Smooth muscle cell (in vitro differentiated cells): ENCODE data around the gene ADAM30. TPM values are rescaled to one million over a fixed set of nuclear protein-coding genes. Genes with fewer than 3 reads are reported as not detected.

Source experiments
- DNase-seq: peaks from one replicate; lab custom pipeline; 2025; ENCODE audit not compliant: unreplicated experiment; lab: John Stamatoyannopoulos, UW
- H2AFZ ChIP-seq: fragments of 200-600 bp; sonication (generic); 2 replicates; pipeline ENCODE4 v1.6.0; 2016; ENCODE audit warnings: antibody characterized with exemption, low read depth, mild to moderate bottlenecking
- H3F3A ChIP-seq: fragments of 200-600 bp; sonication (generic); 2 replicates; pipeline ENCODE4 v1.6.0; 2017; ENCODE audit warnings: antibody characterized with exemption, low read depth
- H3K27ac ChIP-seq: fragments of 200-600 bp; sonication (generic); 2 replicates; pipeline ENCODE4 v1.5.1; 2016; ENCODE audit warnings: low read depth, mild to moderate bottlenecking
- H3K27me3 ChIP-seq: fragments of 200-600 bp; sonication (generic); 2 replicates; pipeline ENCODE4 v1.6.1; 2016; ENCODE audit warnings: low read depth, mild to moderate bottlenecking
- H3K36me3 ChIP-seq: fragments of 200-600 bp; sonication (generic); 2 replicates; pipeline ENCODE4 v1.5.1; 2016; ENCODE audit warnings: low read depth
- H3K4me1 ChIP-seq: fragments of 200-600 bp; sonication (generic); 2 replicates; pipeline ENCODE4 v1.5.1; 2016; ENCODE audit warnings: low read depth
- H3K4me2 ChIP-seq: fragments of 200-600 bp; sonication (generic); 2 replicates; pipeline ENCODE4 v1.6.0; 2016; ENCODE audit warnings: mild to moderate bottlenecking
- H3K4me3 ChIP-seq: fragments of 200-600 bp; sonication (generic); 2 replicates; pipeline ENCODE4 v1.5.1; 2016; ENCODE audit warnings: mild to moderate bottlenecking
- H3K79me2 ChIP-seq: fragments of 200-600 bp; sonication (generic); 2 replicates; pipeline ENCODE4 v1.6.0; 2016; ENCODE audit warnings: low read depth, mild to moderate bottlenecking
- H3K9ac ChIP-seq: fragments of 200-600 bp; sonication (generic); 2 replicates; pipeline ENCODE4 v1.6.0; 2016; ENCODE audit warnings: low read depth
- H3K9me3 ChIP-seq: fragments of 200-600 bp; sonication (generic); replicated peaks from 2 replicates; pipeline ENCODE4 v1.5.1; 2016; ENCODE audit warnings: low read depth
- H4K20me1 ChIP-seq: fragments of 200-600 bp; sonication (generic); 2 replicates; pipeline ENCODE4 v1.6.0; 2016; ENCODE audit warnings: low read depth
- CTCF ChIP-seq: fragments of 200-600 bp; sonication (generic); IDR thresholded peaks from 2 replicates; pipeline ENCODE4 v1.5.1; 2017; ENCODE audit warnings: borderline replicate concordance, mild to moderate bottlenecking, antibody characterized with exemption; ENCODE audit not compliant: insufficient read depth, poor library complexity, severe bottlenecking
- WGBS: methylation state at CpG from one replicate; pipeline ENCODE4 v1.1.7; 2016; ENCODE audit warnings: low lambda C conversion rate; 5-methylcytosine and 5-hydroxymethylcytosine counted together
- polyA plus RNA-seq: library from polyadenylated mRNA; unstranded; fragments of >200 nt; fragmentation: Nextera tagmentation; extraction: Ambion mirVana; gene quantifications from 2 replicates; pipeline ENCODE4 v1.2.1, GENCODE V29; 2016
- total RNA-seq: library from RNA; depleted of rRNA; stranded (reverse); fragments of >200 nt; gene quantifications from 2 replicates; pipeline ENCODE4 v1.2.3, GENCODE V29; 2014

ADAM30 gene
- total and polyA plus RNA-seq, 2 experiments from 2014 or later, result not detected

DNA sequence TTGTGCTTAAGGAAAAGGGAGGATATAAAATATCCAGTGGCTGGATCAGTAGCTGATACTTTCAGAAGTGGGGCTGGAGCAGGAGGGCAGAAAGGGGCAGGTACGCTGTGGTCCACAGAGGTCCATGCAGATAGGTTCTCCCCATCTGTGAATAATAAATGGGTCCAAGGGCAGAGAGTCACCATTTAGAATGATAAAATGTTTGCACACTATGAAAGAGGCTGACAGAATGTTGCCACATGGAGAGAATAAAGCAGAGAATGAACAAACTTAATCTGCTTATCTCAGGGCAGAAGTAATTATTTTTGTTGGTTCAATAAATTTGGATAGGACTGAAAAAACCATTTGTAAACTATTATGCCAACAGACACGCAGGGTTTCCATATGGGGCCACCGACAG, 16.6 kb upstream of the ADAM30 start:
- no peak for DNase-seq
- 98% methylated on average over 3 of the region's 3 CpGs for whole genome bisulfite sequencing
- no peak overlapping the region for H3K4me2 ChIP-seq
- H3K27me3 ChIP-seq, result no peaks in the 10 kb centered on the region
- no peak for TF ChIP-seq CTCF
- H3F3A ChIP-seq, result no peaks in the 10 kb centered on the region
- H3K27ac ChIP-seq, result no peak overlapping the region
- no peaks in the 10 kb centered on the region for H3K9me3 ChIP-seq
- H3K4me1 ChIP-seq, result no peaks in the 10 kb centered on the region
- H3K4me3 ChIP-seq, result no peak overlapping the region
- peaks cover 4% of the 10 kb centered on the region for H4K20me1 ChIP-seq
- no peak overlapping the region for H2AFZ ChIP-seq
- H3K36me3 ChIP-seq, result peaks cover 12% of the 10 kb centered on the region
- no peaks in the 10 kb centered on the region for H3K79me2 ChIP-seq
- H3K9ac ChIP-seq, result no peak overlapping the region

- Histone ChIP-seq H4K20me1 (peaks cover 4% of the 10 kb centered on the region), H3K27ac (no peak overlapping the region), H3K4me3 (no peak overlapping the region), H3K9me3 (no peaks in the 10 kb centered on the region), H2AFZ (no peak overlapping the region), H3K9ac (no peak overlapping the region), H3K36me3 (peaks cover 6% of the 10 kb centered on the region), H3K79me2 (no peaks in the 10 kb centered on the region), H3K4me2 (no peak overlapping the region), H3K4me1 (no peaks in the 10 kb centered on the region), H3F3A (no peaks in the 10 kb centered on the region), H3K27me3 (no peaks in the 10 kb centered on the region)
- TF ChIP-seq CTCF, result no peak
- WGBS, result 97% methylated on average over 2 of the region's 2 CpGs
- no peak for DNase-seq
Observed at GRCh38 chr1:119911775-119912174, 15.5 kb upstream of the ADAM30 start.

- H3K9me3 ChIP-seq, result no peaks in the 10 kb centered on the region
- no peaks in the 10 kb centered on the region for H3K4me1 ChIP-seq
- H4K20me1 ChIP-seq, result peaks cover 4% of the 10 kb centered on the region
- H3K4me3 ChIP-seq, result no peak overlapping the region
- no peak overlapping the region for H3K9ac ChIP-seq
- no peak overlapping the region for H3K4me2 ChIP-seq
- no peak overlapping the region for H3K27ac ChIP-seq
- no peak for TF ChIP-seq CTCF
- no peaks in the 10 kb centered on the region for H3K79me2 ChIP-seq
- no peak overlapping the region for H2AFZ ChIP-seq
- 92% methylated on average over 4 of the region's 4 CpGs for WGBS
- no peak for DNase-seq
- H3K36me3 ChIP-seq, result no peaks in the 10 kb centered on the region
- no peaks in the 10 kb centered on the region for H3F3A ChIP-seq
- H3K27me3 ChIP-seq, result no peaks in the 10 kb centered on the region
Observed at GRCh38 chr1:119910618-119911017, 14.3 kb upstream of the ADAM30 start.

DNA sequence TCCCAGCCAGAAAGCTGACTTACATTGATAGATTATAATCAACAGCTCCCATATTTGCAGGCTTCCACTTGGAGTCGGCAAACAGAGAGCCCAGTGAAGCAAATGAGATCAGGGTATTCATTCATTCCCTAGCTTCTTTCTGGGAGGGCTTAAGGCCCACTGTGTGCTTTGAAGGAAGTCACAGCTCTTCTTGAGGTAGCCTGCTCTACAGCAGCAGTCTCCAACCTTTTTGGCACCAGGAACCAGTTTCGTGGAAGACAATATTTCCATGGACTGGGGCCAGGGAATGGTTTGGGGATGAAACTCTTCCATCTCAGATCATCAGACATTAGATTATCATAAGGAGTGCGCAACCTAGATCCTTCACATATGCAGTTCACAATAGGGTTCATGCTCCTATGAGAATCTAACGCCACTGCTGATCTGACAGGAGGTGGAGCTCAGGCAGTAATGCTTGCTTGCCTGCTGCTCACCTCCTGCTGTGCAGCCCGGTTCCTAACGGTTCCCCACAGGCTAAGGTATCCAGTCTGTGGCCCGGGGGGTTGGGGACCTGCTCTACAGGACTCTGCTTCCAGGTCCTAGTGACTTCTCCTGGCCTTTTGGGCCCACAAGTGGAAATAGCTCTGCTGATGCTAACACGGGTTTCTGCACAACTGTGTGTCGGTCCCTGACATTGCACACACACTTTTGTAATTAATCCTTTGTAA, 13.7 kb upstream of the ADAM30 start:
- Histone ChIP-seq H3F3A (no peaks in the 10 kb centered on the region), H3K9ac (no peak overlapping the region)
- WGBS, result 79% methylated on average over 9 of the region's 9 CpGs

More for the DNA sequence above, 13.7 kb upstream of the ADAM30 start:
- Histone ChIP-seq H3K4me2 (no peak overlapping the region), H3K79me2 (no peaks in the 10 kb centered on the region), H3K36me3 (no peaks in the 10 kb centered on the region), H3K27ac (no peak overlapping the region), H3K9me3 (no peaks in the 10 kb centered on the region), H3K4me1 (no peaks in the 10 kb centered on the region), H4K20me1 (peaks cover 4% of the 10 kb centered on the region), H3K27me3 (no peaks in the 10 kb centered on the region), H2AFZ (no peak overlapping the region), H3K4me3 (no peak overlapping the region)
- DNase-seq, result no peak
- no peak for TF ChIP-seq CTCF
